GM19023 (cell line): Measurements from ENCODE around the gene SIPA1L3.

ENCODE experiments used
- ATAC-seq: cut with Tn5 transposase; IDR thresholded peaks from one replicate; pipeline ENCODE4 v1.9.1; 2021; ENCODE audit warnings: mild to moderate bottlenecking, moderate library complexity; ENCODE audit not compliant: unreplicated experiment

Gene SIPA1L3

GRCh38 chr19:38206006-38206745 is 299.2 kb downstream of the SIPA1L3 start:
- no peak for ATAC-seq

- ATAC-seq = no peak
Observed at GRCh38 chr19:38206928-38207327, 299.9 kb downstream of the SIPA1L3 start.

- no peak for ATAC-seq
Observed at GRCh38 chr19:38207543-38207942, 300.5 kb downstream of the SIPA1L3 start.

GRCh38 chr19:38208571-38208970 is 301.6 kb downstream of the SIPA1L3 start:
- ATAC-seq = no peak

- ATAC-seq = no peak
Observed at GRCh38 chr19:38209152-38209551, 302.1 kb downstream of the SIPA1L3 start.

- ATAC-seq = no peak
Observed at GRCh38 chr19:38209671-38210457, 302.9 kb downstream of the SIPA1L3 start.

- no peak for ATAC-seq
Observed at GRCh38 chr19:38210458-38210987, 303.5 kb downstream of the SIPA1L3 start.

- no peak for ATAC-seq
Observed at GRCh38 chr19:38211151-38211591, 304.2 kb downstream of the SIPA1L3 start.

GRCh38 chr19:38211766-38212165 is 304.8 kb downstream of the SIPA1L3 start:
- no peak for ATAC-seq

GRCh38 chr19:38213469-38213868 is 306.5 kb downstream of the SIPA1L3 start:
- no peak for ATAC-seq

GRCh38 chr19:38213911-38214625 is 307.1 kb downstream of the SIPA1L3 start:
- no peak for ATAC-seq

GRCh38 chr19:38216785-38217641 is 310.0 kb downstream of the SIPA1L3 start:
- ATAC-seq = no peak

- no peak for ATAC-seq
Observed at GRCh38 chr19:38218204-38218603, 311.2 kb downstream of the SIPA1L3 start.

- no peak for ATAC-seq
Observed at GRCh38 chr19:38219221-38219620, 312.2 kb downstream of the SIPA1L3 start.

GRCh38 chr19:38221421-38221820 is 314.4 kb downstream of the SIPA1L3 start:
- ATAC-seq = no peak

- ATAC-seq = no peak
Observed at GRCh38 chr19:38221919-38222830, 315.2 kb downstream of the SIPA1L3 start.

GRCh38 chr19:38223119-38223523 is 316.1 kb downstream of the SIPA1L3 start:
- no peak for ATAC-seq

GRCh38 chr19:38223617-38224013 is 316.6 kb downstream of the SIPA1L3 start:
- no peak for ATAC-seq
